HEK293T (cell line): ENCODE results near the gene FOXA1.

Experiments used
- CTCF ChIA-PET: fragments of 350-600 bp; formaldehyde crosslinking; extraction: SDS; loops from one replicate; lab custom pipeline; 2021; ENCODE audit warnings: antibody characterized with exemption, inconsistent platforms; lab: Yijun Ruan, JAX
- POLR2A ChIA-PET: fragments of 350-600 bp; formaldehyde crosslinking; extraction: SDS; loops from one replicate; lab custom pipeline; 2020; ENCODE audit warnings: antibody characterized with exemption, inconsistent platforms; lab: Yijun Ruan, JAX
- DNase-seq: peaks from one replicate; pipeline ENCODE4 v3.0.0; 2012; ENCODE audit warnings: mixed read lengths; ENCODE audit errors: extremely low spot score
- ARNT ChIP-seq: fragments of 450-650 bp; IDR thresholded peaks from 2 replicates; pipeline ENCODE4 v1.6.1; 2017; ENCODE audit warnings: mild to moderate bottlenecking
- BHLHE40 ChIP-seq: fragments of 450-650 bp; IDR thresholded peaks from 2 replicates; pipeline ENCODE4 v1.6.1; 2016; ENCODE audit warnings: mild to moderate bottlenecking, moderate library complexity, borderline replicate concordance
- CTBP1 ChIP-seq: fragments of 450-650 bp; IDR thresholded peaks from 2 replicates; pipeline ENCODE4 v1.6.1; 2016; ENCODE audit warnings: borderline replicate concordance
- ELF4 ChIP-seq: fragments of 450-650 bp; IDR thresholded peaks from 2 replicates; pipeline ENCODE4 v1.6.1; 2017; ENCODE audit warnings: antibody characterized with exemption
- FOXA1 ChIP-seq: fragments of 450-650 bp; IDR thresholded peaks from 2 replicates; pipeline ENCODE4 v1.6.1; 2016; ENCODE audit warnings: mild to moderate bottlenecking
- FOXK2 ChIP-seq: fragments of 450-650 bp; IDR thresholded peaks from 2 replicates; pipeline ENCODE4 v1.6.1; 2016; ENCODE audit warnings: mild to moderate bottlenecking
- FOXM1 ChIP-seq: fragments of 450-650 bp; IDR thresholded peaks from 2 replicates; pipeline ENCODE4 v1.6.1; 2017; ENCODE audit warnings: mild to moderate bottlenecking, borderline replicate concordance
- HDGF ChIP-seq: fragments of 450-650 bp; IDR thresholded peaks from 2 replicates; pipeline ENCODE4 v1.6.1; 2017; ENCODE audit warnings: antibody characterized with exemption, borderline replicate concordance
- L3MBTL2 ChIP-seq: fragments of 450-650 bp; conservative IDR thresholded peaks from 2 replicates; pipeline ENCODE4 v1.6.1; 2016; ENCODE audit warnings: mild to moderate bottlenecking
- LEF1 ChIP-seq: fragments of 450-650 bp; IDR thresholded peaks from 2 replicates; pipeline ENCODE4 v1.6.1; 2017; ENCODE audit warnings: mild to moderate bottlenecking, borderline replicate concordance
- NFRKB ChIP-seq: fragments of 450-650 bp; IDR thresholded peaks from 2 replicates; pipeline ENCODE4 v1.6.1; 2016; ENCODE audit warnings: mild to moderate bottlenecking, moderate library complexity
- SP1 ChIP-seq: fragments of 450-650 bp; IDR thresholded peaks from 2 replicates; pipeline ENCODE4 v1.6.1; 2017
- SUZ12 ChIP-seq: fragments of 450-650 bp; IDR thresholded peaks from 2 replicates; pipeline ENCODE4 v1.6.1; 2016; ENCODE audit warnings: mild to moderate bottlenecking
- TARDBP ChIP-seq: fragments of 450-650 bp; IDR thresholded peaks from 2 replicates; pipeline ENCODE4 v1.6.1; 2016
- ZNF384 ChIP-seq: fragments of 450-650 bp; IDR thresholded peaks from 2 replicates; pipeline ENCODE4 v1.6.1; 2016
- TF ChIP-seq, protein P1 (sequence below): fragments of 450-650 bp; IDR thresholded peaks from 2 replicates; pipeline ENCODE4 v1.6.1; 2016

FOXA1 gene

DNA sequence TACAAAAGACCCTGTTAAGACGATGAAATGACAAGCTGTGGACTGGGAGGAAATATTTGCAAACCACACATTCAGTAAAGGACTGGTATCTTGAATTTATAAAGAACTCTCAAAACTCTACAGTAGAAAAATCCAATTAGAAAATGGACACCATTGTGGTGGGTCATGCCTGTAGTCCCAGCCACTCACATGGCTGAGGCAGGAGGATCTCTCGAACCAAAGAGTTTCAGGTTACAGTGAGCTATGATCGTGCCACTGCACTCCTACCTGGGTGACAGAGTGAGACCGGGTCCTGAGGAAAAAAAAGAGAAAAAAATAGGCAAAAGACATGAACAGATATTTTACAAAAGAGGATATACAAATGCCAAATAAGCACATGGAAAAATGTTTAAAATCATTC, 42.3 kb upstream of the FOXA1 start:
- POLR2A ChIA-PET = no interaction called here
- TF ChIP-seq NFRKB = no peak
- no peak for TF ChIP-seq CTBP1
- TF ChIP-seq LEF1 = no peak
- peak; percentile 41; the same call in 1 of the 2 replicates for TF ChIP-seq L3MBTL2
- no peak for TF ChIP-seq ELF4
- no peak for TF ChIP-seq ARNT
- CTCF ChIA-PET = no interaction called here
- no peak for DNase-seq

DNA sequence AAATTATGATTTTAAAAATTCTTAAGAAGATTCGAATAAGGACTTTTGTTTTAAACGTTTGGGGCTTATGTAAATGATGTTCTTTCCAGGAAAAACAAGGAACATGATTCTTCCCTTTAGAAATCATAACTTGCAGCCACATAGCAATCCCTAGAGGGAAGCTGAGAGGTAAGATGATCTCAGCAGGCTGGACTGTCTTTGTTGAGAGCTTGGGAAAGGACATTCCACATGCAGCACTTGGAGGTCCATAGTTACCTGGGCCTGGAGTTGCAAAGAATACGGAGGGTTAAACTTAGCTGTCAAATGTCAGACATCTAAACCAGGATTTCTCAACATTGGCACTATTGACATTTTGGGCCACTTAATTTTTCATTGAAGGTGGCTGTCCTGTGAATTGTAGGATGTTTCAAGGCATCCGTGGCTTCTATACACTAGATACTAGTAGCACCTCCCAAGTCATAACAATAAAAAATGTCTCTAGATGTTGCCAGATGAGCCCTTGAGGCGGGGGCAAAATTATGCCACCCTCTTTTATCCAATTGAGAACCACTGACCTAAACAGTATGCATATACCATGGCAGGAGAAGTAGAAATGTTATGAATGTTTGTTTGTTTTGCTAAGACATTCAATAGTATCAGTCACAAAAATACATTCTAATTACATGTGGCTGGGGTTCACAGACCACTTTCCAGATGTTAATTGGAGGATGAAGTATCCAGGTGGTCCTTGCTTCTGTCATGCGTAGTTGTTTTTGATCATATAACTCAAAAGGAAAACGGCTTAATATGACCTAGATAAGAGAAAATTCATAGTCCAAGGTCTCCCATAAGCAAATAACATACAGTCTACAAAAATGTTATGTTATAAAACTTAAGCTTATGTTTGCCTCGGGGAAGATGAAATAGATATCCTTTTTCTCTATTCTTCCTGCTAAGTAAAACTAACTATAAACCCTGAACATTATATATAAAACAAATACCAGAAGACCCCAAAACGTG, 30.8 kb upstream of the FOXA1 start:
- ChIA-PET CTCF (no interaction called here), POLR2A (no interaction called here)
- DNase-seq = no peak
- TF ChIP-seq ARNT = no peak
- TF ChIP-seq SP1 = no peak

DNA sequence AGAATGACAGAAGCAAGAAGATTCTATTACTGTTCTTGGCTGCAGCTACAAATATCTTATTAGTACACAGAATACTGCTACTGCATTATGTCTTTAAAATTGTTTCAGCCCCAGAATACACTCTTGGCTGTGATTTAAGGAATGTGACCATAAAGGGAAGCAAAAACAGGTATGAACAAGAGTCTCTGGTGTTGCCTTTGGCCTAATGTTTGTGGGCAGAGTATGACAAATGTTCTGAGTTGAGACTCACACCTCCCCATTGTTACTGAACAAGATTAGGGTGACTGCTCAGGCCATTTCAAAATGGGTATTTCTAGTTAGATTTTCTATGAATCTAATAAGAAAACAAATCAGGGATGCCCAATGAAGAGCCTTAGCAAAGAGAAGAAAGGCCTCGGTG, 28.9 kb upstream of the FOXA1 start:
- TF ChIP-seq, protein P1, sequence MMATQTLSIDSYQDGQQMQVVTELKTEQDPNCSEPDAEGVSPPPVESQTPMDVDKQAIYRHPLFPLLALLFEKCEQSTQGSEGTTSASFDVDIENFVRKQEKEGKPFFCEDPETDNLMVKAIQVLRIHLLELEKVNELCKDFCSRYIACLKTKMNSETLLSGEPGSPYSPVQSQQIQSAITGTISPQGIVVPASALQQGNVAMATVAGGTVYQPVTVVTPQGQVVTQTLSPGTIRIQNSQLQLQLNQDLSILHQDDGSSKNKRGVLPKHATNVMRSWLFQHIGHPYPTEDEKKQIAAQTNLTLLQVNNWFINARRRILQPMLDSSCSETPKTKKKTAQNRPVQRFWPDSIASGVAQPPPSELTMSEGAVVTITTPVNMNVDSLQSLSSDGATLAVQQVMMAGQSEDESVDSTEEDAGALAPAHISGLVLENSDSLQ = no peak
- TF ChIP-seq L3MBTL2 (no peak), FOXM1 (no peak), LEF1 (no peak), FOXK2 (no peak), NFRKB (no peak), TARDBP (no peak), BHLHE40 (no peak), ELF4 (no peak), FOXA1 (no peak), SUZ12 (no peak), HDGF (no peak), ZNF384 (no peak), CTBP1 (no peak), ARNT (no peak), SP1 (no peak)
- CTCF ChIA-PET = no interaction called here
- POLR2A ChIA-PET = no interaction called here
- DNase-seq = no peak

DNA sequence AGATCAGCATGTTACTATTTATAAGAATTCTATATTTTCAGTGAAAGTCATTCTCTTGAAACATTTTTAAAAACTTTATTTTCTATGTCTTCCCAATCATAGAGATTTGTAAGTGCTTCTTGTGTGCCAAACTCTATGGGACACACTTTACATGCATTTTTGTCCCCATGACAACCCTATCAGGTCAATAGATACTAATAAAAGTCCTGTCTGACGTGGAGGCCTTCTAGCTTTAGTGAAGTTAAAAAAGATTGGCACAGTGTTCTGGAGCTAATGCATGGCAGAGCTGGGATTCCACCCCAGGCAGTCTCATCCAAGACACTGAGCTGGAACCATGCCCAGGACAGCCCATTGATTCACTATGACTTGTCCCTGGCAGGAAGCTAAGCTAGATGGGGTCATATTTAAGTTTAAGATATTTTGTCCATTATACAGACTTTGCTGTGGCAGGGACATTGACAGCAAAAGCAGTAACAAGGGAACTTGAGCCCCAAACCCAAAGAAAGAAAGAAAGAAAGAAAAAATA, 28.4 kb upstream of the FOXA1 start:
- ChIA-PET CTCF (no interaction called here), POLR2A (no interaction called here)
- TF ChIP-seq SUZ12 = no peak
- TF ChIP-seq BHLHE40 = no peak
- TF ChIP-seq FOXA1 = no peak
- TF ChIP-seq ZNF384 = no peak
- no peak for TF ChIP-seq LEF1
- no peak for TF ChIP-seq L3MBTL2
- TF ChIP-seq, protein P1 = no peak
- no peak for TF ChIP-seq SP1
- no peak for TF ChIP-seq NFRKB
- TF ChIP-seq FOXM1 = no peak
- no peak for TF ChIP-seq CTBP1
- no peak for TF ChIP-seq TARDBP
- no peak for DNase-seq

DNA sequence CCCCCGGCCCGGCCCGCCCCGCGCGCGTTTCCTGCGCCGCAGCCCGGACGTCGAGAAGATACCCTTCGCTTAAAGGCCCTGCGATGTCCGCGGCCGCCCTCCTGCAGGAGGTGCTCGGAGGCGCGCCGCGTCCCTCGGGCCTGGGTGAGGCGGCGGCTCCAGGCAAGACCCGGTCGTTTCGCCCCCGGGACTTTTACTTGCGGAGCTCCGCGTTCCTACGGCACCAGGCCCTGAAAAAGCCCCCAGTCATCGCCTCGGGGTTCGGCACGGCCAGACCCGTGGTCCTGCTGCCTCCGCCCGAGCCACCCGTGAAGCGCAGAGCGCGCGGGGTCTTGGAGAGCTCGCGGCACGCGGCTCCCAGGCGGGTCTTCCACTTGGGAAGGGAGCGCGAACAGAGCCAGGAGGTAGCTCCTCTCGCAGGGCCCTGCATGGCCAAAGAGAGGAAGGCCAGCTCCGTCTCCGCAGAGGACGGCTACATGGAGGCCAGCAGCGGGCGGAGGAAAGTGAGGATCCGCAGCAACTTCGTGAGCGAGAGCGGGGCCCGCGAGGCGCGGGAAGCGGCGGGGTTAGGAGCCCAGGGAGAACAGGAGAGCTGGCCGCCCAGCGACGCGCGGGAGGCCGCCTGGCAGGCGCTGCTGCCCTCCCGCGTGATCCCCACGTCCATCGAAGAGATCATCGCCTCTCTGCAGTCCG, 27.3 kb upstream of the FOXA1 start:
- DNase-seq = no peak
- ChIA-PET POLR2A (no interaction called here), CTCF (no interaction called here)
- TF ChIP-seq NFRKB = no peak
- no peak for TF ChIP-seq SP1
- TF ChIP-seq FOXM1 = no peak
- TF ChIP-seq LEF1 = no peak
- TF ChIP-seq HDGF = no peak
- TF ChIP-seq, protein P1 = no peak
- no peak for TF ChIP-seq ARNT
- no peak for TF ChIP-seq BHLHE40
- no peak for TF ChIP-seq L3MBTL2
- no peak for TF ChIP-seq SUZ12
- no peak for TF ChIP-seq ELF4
- TF ChIP-seq CTBP1 = no peak
- TF ChIP-seq TARDBP = no peak

DNA sequence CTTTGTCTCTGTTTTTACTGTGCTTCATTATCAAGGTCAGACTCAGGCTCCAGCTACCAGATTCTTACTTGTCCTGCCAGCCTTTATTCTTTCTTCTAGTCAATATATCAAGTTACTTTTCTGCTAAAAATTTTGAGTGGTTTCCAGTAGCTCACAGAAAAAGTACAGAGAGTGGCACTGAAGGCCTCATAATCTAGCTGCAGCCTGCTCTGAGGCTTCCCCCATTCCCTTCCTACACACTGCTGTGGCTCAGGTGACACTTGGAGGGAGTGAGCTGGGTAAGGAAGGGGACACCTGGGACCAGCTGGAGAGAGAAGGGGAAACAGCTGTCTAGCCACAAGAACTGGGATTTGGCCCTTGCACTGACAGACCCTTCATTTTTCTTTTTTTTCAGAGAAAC, 25.8 kb upstream of the FOXA1 start:
- TF ChIP-seq NFRKB = no peak
- TF ChIP-seq FOXA1 = no peak
- CTCF ChIA-PET = no interaction called here

More for the DNA sequence above, 25.8 kb upstream of the FOXA1 start:
- DNase-seq = no peak
- POLR2A ChIA-PET = no interaction called here
